ENCODE results near the gene PATE3. TPM values are rescaled to one million over a fixed set of nuclear protein-coding genes. Genes with fewer than 3 reads are reported as not detected.

The PATE3 gene
- polyA plus RNA-seq (ENCODE audit: insufficient read depth in 1 of 5, insufficient read length in 5 of 5, low replicate concordance in 1 of 5) = not detected
- long read RNA-seq, donor 1 = 0 reads
- long read RNA-seq, donor 2 = 0 reads
- long read RNA-seq, donor 3 = 0 reads
- long read RNA-seq, donor 4 = 0 reads
- long read RNA-seq, donor 5 = 0 reads
- long read RNA-seq, donor 6 = 0 reads
- long read RNA-seq, donor 7 = 0 reads
- long read RNA-seq, donor 8 = 0 reads

- DNase-seq = no peak
Measured at GRCh38 chr11:125787827-125788226, at the start of gene PATE3. Gene PATE3, plus strand, starts transcription at chr11:125788127. Its CDS starts 25 bp downstream, at chr11:125788152.

- no peak for DNase-seq
Measured at GRCh38 chr11:125740617-125741016, 47.3 kb upstream of the PATE3 start.

GRCh38 chr11:125743681-125744080 lies 44.2 kb upstream of the PATE3 start:
- no peak for DNase-seq

GRCh38 chr11:125745979-125746378 lies 41.9 kb upstream of the PATE3 start, which contains the start of gene PATE1:
Gene PATE1, plus strand, starts transcription at chr11:125746279. Its CDS starts 26 bp downstream, at chr11:125746305.
- no peak for DNase-seq

GRCh38 chr11:125750629-125751028 lies 37.3 kb upstream of the PATE3 start:
- no peak for DNase-seq

GRCh38 chr11:125756050-125756449 lies 31.9 kb upstream of the PATE3 start:
- peak in 1 of 2 donors; percentile 9 for DNase-seq

GRCh38 chr11:125762445-125762844 lies 25.5 kb upstream of the PATE3 start:
- no peak for DNase-seq

- no peak for DNase-seq
Measured at GRCh38 chr11:125763483-125763882, 24.4 kb upstream of the PATE3 start.

GRCh38 chr11:125766251-125766650 lies 21.7 kb upstream of the PATE3 start:
- peak; percentile 3 to 9 for DNase-seq

GRCh38 chr11:125768336-125769046 lies 19.4 kb upstream of the PATE3 start:
- peak in 1 of 2 donors; percentile 12 for DNase-seq

- DNase-seq = no peak
Measured at GRCh38 chr11:125770583-125770982, 17.3 kb upstream of the PATE3 start.

GRCh38 chr11:125772834-125773505 lies 15.0 kb upstream of the PATE3 start:
- no peak for DNase-seq

- no peak for DNase-seq
Measured at GRCh38 chr11:125773516-125773915, 14.4 kb upstream of the PATE3 start.

GRCh38 chr11:125777309-125777708 lies 10.6 kb upstream of the PATE3 start:
- no peak for DNase-seq

GRCh38 chr11:125778728-125779127 lies 9.2 kb upstream of the PATE3 start, which contains the start of gene PATE2:
Gene PATE2, minus strand, starts transcription at chr11:125778828. Its CDS starts 55 bp downstream, at chr11:125778773.
- no peak for DNase-seq

- DNase-seq = no peak
Measured at GRCh38 chr11:125784678-125785077, 3.2 kb upstream of the PATE3 start.

- no peak for DNase-seq
Measured at GRCh38 chr11:125790825-125791224, 2.9 kb downstream of the PATE3 start.

GRCh38 chr11:125797641-125798040 lies 9.7 kb downstream of the PATE3 start:
- no peak for DNase-seq

GRCh38 chr11:125799808-125800207 lies 11.9 kb downstream of the PATE3 start:
- no peak for DNase-seq

GRCh38 chr11:125802387-125802786 lies 14.5 kb downstream of the PATE3 start:
- no peak for DNase-seq

GRCh38 chr11:125807909-125808308 lies 20.0 kb downstream of the PATE3 start:
- DNase-seq = no peak

GRCh38 chr11:125833016-125833415 lies 45.1 kb downstream of the PATE3 start, which contains the start of gene PATE4:
Gene PATE4, plus strand, starts transcription at chr11:125833316. Its CDS starts 44 bp downstream, at chr11:125833360.
- DNase-seq = no peak

- no peak for DNase-seq
Measured at GRCh38 chr11:125835748-125836147, 47.8 kb downstream of the PATE3 start.

All from right lung (tissue), 10 donors.